Lung (tissue), 12 donors: Measurements from ENCODE around the gene ZDBF2. TPM values are rescaled to one million over a fixed set of nuclear protein-coding genes. Genes with fewer than 3 reads are reported as not detected.

Source experiments
- ATAC-seq: fragments of 200-7000 bp; cut with Tn5 transposase; one replicate; pipeline ENCODE4 v1.9.1; 2020; ENCODE audit warnings: moderate number of reproducible peaks; ENCODE audit not compliant: insufficient read depth, low FRiP score
- DNase-seq, 3 donors: peaks; one replicate each; pipeline ENCODE4 v3.0.0-alpha.2; 2013 to 2017
- H3K27ac ChIP-seq, 2 donors: one replicate each; pipeline ENCODE4 v1.5.1; 2013; ENCODE audit warnings: mild to moderate bottlenecking in 2 of 2, moderate library complexity in 2 of 2, control low read depth in 1 of 2, inconsistent platforms in 1 of 2, low read depth in 1 of 2, low read length in 1 of 2
- H3K27me3 ChIP-seq, 3 donors: one replicate each; pipeline ENCODE4 v1.5.1; 2013; ENCODE audit warnings: low read length in 2 of 3; ENCODE audit not compliant: control insufficient read depth in 3 of 3, insufficient read depth in 3 of 3
- H3K36me3 ChIP-seq, 4 donors: one replicate each; pipeline ENCODE4 v1.5.1; 2013; ENCODE audit warnings: low read length in 4 of 4, mild to moderate bottlenecking in 1 of 4, moderate library complexity in 1 of 4; ENCODE audit not compliant: control insufficient read depth in 4 of 4, insufficient read depth in 4 of 4
- H3K4me1 ChIP-seq, 5 donors: one replicate each; pipeline ENCODE4 v1.5.1; 2013; ENCODE audit warnings: low read length in 5 of 5, mild to moderate bottlenecking in 2 of 5, moderate library complexity in 1 of 5; ENCODE audit not compliant: control insufficient read depth in 5 of 5, insufficient read depth in 5 of 5
- H3K4me3 ChIP-seq: one replicate; pipeline ENCODE4 v1.5.1; 2013; ENCODE audit warnings: mild to moderate bottlenecking, control low read depth, moderate library complexity
- H3K9ac ChIP-seq, 2 donors: one replicate each; pipeline ENCODE4 v1.5.1; 2013; ENCODE audit warnings: low read length in 2 of 2, control low read depth in 1 of 2; ENCODE audit not compliant: insufficient read depth in 1 of 2
- H3K9me3 ChIP-seq, 4 donors: one replicate each; pipeline ENCODE4 v1.5.1; 2013; ENCODE audit warnings: low read length in 3 of 4, mild to moderate bottlenecking in 1 of 4, moderate library complexity in 1 of 4; ENCODE audit not compliant: control insufficient read depth in 4 of 4, insufficient read depth in 3 of 4
- CTCF ChIP-seq: IDR thresholded peaks from 2 replicates; pipeline ENCODE4 v1.5.1; 2012; ENCODE audit warnings: mild to moderate bottlenecking; ENCODE audit errors: control extremely low read depth, extremely low read depth
- WGBS, 2 donors: extraction: QIAGEN DNeasy Blood & Tissue Kit; methylation state at CpG; one replicate each; pipeline ENCODE4 v1.1.7; 2013; 5-methylcytosine and 5-hydroxymethylcytosine counted together
- polyA plus RNA-seq, 2 donors: library from polyadenylated mRNA; stranded (reverse); fragments of 200-250 nt; gene quantifications; one replicate each; pipeline ENCODE4 v1.2.1, GENCODE V29; 2013
- total RNA-seq, 2 donors: library from RNA; depleted of rRNA in 1 of 2; stranded (reverse); fragments of >200 nt in 1 of 2; gene quantifications; one replicate each; pipeline ENCODE4 v1.2.1, GENCODE V29; 2014 to 2021
- donor health status: control.
- donor health status: control.
- donor health status: Bipolar disorder and iron deficiency.
- donor health status: healthy.
- donor health status: DM: yes; HTN: yes; CAD: no.

Gene ZDBF2
- total and polyA plus RNA-seq, 4 donors, result 1.0 to 13.7 (median 3.7) TPM

- no peak overlapping the region for H3K4me3 ChIP-seq
- no peak overlapping the region for H3K27ac ChIP-seq
- H3K27me3 ChIP-seq, result peaks cover 4 to 92% (median 71%) of the 10 kb centered on the region in 3 donors
- no peak overlapping the region for H3K9ac ChIP-seq
- peaks cover 0 to 4% (median 0%) of the 10 kb centered on the region in 4 donors for H3K9me3 ChIP-seq
- WGBS, 2 donors, result 51 to 61% methylated on average over 10 of the region's 10 CpGs
- H3K36me3 ChIP-seq, result no peaks in the 10 kb centered on the region
- no peak for TF ChIP-seq CTCF
- ATAC-seq (no peak), DNase-seq (no peak)
- H3K4me1 ChIP-seq, result no peaks in the 10 kb centered on the region
Observed at GRCh38 chr2:206266130-206267125, 8.0 kb upstream of the ZDBF2 start.

GRCh38 chr2:206267567-206267966, 6.9 kb upstream of the ZDBF2 start:
- 46 to 52% methylated on average over 5 of the region's 5 CpGs for WGBS, 2 donors
- no peak for DNase-seq
- no peak overlapping the region for H3K27ac ChIP-seq
- TF ChIP-seq CTCF, result no peak
- no peak for ATAC-seq
- H3K27me3 ChIP-seq, result peaks cover 4 to 93% (median 69%) of the 10 kb centered on the region in 3 donors
- H3K9me3 ChIP-seq, result peaks cover 0 to 4% (median 0%) of the 10 kb centered on the region in 4 donors
- no peaks in the 10 kb centered on the region for H3K4me1 ChIP-seq
- H3K36me3 ChIP-seq, result no peaks in the 10 kb centered on the region
- H3K9ac ChIP-seq, result no peak overlapping the region
- H3K4me3 ChIP-seq, result no peak overlapping the region

- Histone ChIP-seq H3K27me3 (peaks cover 4 to 86% (median 62%) of the 10 kb centered on the region in 3 donors), H3K9ac (no peak overlapping the region), H3K36me3 (no peaks in the 10 kb centered on the region), H3K9me3 (peaks cover 0 to 7% (median 0%) of the 10 kb centered on the region in 4 donors), H3K4me1 (peaks cover 0 to 9% (median 5%) of the 10 kb centered on the region in 5 donors), H3K27ac (no peak overlapping the region), H3K4me3 (no peak overlapping the region)
- ATAC-seq (no peak), DNase-seq (no peak)
- WGBS, 2 donors, result 44 to 47% methylated on average over 1 of the region's 1 CpG
- TF ChIP-seq CTCF, result no peak
Observed at GRCh38 chr2:206271065-206271464, 3.4 kb upstream of the ZDBF2 start.
